Activated CD4-positive, alpha-beta T cell treated with anti-CD3 and anti-CD28 coated beads, Interleukin-10, Interleukin-2, amounts not matched to agents 100 ng/mL and 50 ng/mL, durations not matched to agents 16 hours and 8 hours (primary cell): ENCODE measurements around the gene PROC.
A peak's percentile ranks its signal among the peaks of the same experiment; 100 is the strongest.
"Not testable (repeated sequence)": the region's sequence is repeated elsewhere in the genome, so short reads cannot be mapped to it uniquely, and the experiment has no call there.

Experiments
- DNase-seq: peaks from one replicate; pipeline ENCODE4 v3.0.0-alpha.2; 2020

PROC gene

DNA sequence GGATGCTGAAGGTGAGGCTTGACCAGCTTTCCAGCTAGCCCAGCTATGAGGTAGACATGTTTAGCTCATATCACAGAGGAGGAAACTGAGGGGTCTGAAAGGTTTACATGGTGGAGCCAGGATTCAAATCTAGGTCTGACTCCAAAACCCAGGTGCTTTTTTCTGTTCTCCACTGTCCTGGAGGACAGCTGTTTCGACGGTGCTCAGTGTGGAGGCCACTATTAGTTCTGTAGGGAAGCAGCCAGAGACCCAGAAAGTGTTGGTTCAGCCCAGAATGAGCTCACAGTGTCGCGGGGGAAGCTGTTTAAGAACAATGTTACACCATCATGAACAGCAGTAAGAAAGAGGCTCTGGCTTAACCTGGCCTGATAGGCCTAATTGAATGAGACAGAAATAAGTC lies 11.1 kb downstream of the PROC start:
- DNase-seq, result no peak

- no peak for DNase-seq
These were observed 11.7 kb downstream of the PROC start for GRCh38 chr2:127429844-127430425.

- no peak for DNase-seq
These were observed 13.3 kb downstream of the PROC start for GRCh38 chr2:127431408-127432023.

DNA sequence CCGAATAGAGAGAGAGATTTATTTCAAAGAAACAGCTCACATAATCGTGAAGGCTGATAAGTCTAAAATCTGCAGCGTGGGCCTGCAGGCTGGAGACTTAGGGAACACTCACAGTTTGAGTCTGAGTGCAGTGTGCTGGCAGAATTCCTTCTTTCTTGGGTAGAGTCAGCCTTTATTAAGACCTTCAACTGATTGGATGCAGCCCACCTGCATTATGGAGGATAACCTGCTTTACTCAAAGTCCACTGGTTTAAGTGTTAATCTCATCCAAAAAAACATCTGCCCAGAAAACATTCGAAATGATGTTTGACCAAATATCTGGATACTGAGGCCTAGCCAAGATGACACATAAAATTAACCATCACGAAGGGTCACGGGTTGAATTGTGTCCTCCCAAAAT lies 16.3 kb downstream of the PROC start:
- DNase-seq, result no peak

- no peak for DNase-seq
These were observed 18.8 kb downstream of the PROC start for GRCh38 chr2:127437056-127437455.

DNA sequence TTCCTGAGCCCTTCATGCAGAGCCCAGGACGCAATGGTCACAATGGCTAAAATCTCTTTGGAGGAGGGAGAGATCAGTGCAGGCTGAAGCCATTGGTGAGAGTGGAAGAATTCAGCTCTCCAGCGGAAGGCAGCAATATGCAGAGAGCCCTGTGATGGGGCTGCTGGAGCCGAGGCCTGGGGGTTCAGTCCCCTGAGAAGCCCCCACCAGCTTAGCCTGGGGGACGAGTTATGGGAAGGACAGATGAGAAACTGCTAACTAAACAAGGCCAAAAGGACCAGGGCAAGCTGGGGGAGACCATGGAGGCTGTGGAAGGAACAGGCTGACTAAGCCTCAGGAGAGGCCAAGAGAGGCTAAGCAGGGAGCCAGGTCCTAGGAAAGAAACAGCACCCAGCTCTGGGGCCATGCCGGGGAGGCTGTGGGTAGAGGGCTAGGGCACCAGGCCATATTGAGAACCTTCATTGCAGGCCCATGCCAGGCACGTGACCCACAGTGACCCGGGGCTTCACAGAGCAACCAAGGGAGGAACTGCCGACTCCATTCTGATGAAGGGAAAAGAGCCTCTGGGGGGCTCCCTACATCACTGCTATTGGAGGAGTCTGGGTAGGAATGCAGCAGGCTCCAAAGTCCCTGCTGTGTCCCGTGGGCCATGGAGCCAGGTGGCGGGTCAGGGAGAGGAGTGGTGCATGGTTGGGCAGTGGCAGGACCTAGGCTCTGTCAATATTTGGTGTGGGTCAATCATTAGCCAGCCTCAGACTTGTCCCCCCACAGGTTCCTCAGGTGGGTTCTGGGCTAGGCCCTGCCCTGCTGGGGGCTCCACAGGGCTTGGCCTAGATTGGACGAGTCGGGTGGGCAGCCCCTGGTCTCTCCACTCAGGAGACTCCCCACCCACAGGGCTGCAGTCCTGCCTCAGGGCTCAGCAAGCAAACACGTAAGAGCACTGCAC lies 19.8 kb downstream of the PROC start:
- no peak for DNase-seq

DNA sequence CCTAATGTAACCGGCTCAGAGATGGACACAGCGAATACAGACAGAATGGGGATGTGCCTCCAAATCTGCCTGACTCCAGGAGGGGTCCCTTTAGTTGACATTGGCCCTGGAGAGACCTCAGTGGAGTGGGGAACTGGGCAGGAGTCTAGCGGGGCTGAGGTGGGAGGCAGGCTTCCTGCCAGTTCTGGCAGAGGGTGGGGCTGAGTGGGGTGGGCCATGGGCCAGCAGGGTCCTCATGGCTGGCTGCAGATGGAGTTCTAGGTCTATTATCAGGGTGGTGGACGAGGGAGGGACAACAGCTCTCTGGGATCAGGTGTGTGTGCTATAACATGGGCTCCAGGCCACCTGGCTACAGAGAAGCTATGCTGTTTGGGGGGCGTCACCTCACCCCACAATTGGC lies 21.1 kb downstream of the PROC start:
- DNase-seq, result no peak

- no peak for DNase-seq
These were observed 30.3 kb downstream of the PROC start for GRCh38 chr2:127448526-127448925.

DNA sequence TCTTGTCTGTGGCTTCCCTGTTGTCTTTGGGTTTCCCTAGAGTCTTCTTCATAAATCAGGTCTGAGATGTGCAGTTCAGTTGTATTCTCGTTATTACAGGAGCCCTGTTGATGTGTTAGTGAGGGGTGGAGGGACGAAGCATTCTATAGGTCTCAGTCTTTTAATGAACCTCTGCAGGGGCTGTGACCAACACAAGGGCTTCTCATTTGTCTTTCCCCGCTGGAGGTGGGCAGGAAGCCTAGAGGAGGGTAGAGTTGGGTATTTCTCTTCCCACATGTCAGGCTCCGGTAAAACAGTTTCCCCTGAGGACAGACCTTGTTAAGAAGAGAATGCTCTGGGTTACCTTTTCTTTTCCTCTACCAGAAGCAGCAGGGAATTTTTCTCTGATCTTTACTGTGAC lies 31.2 kb downstream of the PROC start:
- DNase-seq, result no peak

DNA sequence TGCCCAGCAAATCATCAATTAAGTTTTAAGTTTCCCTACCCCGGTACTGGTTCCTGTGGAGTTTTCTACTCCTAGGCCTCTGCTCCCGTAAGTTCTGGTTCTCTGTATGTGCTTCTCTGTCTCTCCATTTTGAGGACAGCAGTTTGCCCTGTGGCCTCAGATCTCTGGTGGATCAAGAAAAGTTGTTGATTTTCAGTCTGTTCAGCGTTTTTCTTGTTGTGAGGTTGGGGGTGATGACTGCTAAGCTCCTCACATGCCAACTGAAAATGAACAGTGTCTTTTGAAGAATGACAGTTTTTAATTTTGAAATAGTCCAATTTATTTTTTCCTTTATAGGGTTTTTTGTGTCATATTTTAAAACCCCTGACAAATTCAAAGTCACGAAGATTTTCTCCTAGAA lies 31.7 kb downstream of the PROC start:
- DNase-seq, result no peak

DNA sequence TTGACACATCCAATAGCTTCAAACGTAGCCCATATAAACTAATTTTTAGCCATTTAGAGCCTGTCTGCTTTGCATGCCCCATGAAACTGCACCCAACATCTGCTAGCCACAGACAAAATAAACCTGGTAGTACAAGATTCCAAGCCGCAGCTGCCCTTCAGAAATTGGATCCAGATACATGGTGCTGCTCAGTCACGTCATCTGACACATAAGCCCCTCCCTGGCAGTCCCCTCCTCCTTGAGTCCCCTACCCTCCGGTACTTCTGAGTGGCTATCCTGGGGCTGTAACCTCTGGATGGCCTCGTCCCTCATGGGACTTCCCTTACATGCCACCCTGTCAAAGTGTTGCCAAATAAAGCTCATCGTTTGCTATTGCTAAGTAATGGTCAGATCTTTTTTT lies 33.8 kb downstream of the PROC start:
- no peak for DNase-seq

DNA sequence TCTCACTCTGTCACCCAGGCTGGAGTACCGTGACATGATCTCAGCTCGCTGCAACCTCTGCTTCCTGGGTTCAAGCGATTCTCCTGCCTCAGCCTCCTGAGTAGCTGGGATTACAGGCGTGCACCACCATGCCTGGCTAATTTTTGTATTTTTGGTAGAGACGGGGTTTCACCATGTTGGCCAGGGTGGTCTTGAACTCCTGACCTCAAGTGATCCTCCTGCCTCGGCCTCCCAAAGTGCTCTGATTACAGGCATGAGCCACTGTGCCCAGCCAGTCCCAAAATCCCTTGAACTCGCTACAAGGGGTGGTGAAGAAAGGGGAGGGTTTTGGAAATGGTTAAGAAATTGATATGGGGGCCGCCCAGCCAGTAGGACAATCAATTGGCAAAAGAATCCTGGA lies 34.2 kb downstream of the PROC start:
- DNase-seq, result not testable (repeated sequence)

GRCh38 chr2:127453013-127453391 lies 34.8 kb downstream of the PROC start:
- no peak for DNase-seq

GRCh38 chr2:127453392-127454171 lies 35.4 kb downstream of the PROC start:
- no peak for DNase-seq

- DNase-seq, result no peak
These were observed 36.7 kb downstream of the PROC start for GRCh38 chr2:127454595-127455565.

DNA sequence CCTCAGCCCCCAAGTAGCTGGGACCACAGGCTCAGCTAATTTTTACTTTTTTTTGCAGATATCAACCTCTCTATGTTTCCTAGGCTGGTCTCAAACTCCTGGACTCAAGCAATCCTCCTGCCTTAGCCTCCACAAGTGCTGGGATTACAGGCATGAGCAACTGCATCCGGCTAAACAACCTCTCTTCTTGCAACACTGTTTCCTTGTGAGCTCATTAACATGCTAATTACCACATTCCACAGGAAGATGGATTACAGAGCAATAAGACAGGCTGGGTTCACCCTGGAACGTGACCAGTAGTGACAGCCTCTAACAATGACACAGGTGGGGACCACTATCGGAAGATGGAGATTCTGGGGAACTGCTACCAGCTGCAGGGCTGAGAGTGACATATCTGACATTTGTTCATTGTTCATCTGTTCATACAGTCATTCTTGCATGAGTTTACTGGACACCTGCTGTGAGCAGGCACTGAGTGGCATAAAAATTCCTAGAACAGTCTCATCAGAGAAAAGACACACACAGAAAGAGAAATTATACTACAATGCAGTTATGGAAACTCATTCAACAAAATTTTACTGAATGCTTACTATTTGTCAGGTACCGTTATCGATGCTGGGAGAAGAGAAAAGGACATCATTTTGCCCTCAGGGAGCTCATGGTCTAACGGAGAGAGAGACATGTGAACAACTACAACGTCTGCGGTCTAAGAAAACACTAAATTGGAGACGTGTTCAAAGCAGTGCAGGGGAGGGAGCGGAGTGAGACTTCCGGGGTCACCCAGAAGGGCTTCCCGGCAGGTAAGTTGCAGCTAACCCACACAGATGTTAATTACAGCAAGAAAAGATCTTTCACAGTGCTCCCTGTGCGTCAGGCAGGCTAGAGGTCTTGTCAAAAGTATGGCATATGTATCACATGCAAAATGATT lies 37.6 kb downstream of the PROC start:
- peak; percentile 15 for DNase-seq

- no peak for DNase-seq
These were observed 38.7 kb downstream of the PROC start for GRCh38 chr2:127456960-127457359.

DNA sequence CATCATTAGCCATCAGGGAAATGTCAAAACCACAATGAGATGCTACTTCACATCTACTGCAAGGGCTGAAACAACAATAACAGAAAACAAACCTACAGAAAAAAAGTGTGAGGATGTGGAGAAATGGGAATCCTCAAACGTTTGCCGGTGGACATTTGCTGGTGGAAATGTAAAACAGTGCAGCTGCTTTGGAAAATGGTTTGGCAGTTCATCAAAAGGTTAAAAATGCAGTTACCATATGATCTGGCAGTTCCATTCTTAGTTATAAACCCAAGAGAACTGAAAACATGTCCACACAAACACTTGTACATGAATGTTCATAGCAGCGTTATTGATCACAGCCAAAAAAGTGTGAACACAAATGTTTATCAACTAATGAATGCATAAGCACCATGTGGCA lies 44.2 kb downstream of the PROC start:
- DNase-seq, result no peak

DNA sequence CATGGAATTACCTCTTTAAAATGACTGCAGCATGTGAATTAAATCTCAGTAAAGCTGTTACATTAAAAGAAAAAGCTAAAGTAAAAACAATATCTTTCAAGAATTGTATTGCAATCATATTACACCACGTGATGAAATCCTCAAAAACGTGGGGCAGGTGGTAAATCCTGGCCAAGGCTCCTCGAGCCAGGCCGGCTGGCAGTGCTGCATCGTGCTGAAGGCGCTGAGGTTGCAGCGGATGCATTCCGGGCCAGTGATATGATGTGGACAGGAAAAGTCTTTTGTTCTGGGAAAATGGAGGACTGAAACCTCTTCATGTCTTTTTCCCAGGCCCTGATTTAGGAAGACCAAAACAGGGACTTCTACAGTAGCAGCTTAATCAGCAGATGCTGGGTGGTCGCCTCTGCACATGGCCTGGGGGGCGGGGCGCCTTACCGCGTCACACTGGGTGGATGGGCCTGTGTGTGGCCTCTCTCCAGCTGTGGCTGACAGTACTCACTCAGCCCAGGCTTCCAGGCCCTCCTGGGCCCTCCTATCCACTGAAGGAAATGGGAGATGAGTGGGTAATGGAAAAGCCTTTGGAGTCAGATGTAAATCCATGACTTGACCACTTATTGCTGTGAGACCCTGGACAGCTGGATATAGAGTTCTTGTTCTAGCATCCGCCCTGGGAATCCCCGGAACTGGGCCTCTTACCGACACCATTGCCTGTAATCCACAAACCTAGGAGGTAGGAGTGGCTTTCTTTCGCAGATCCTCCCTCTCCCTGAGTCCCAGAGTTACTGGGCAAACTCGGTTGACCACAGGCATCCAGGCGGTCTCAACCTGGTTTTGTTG lies 45.1 kb downstream of the PROC start:
- DNase-seq, result no peak
